ENCODE data around the gene SNX11. TPM values are rescaled to one million over a fixed set of nuclear protein-coding genes. Genes with fewer than 3 reads are reported as not detected.
"Not testable (repeated sequence)": the region's sequence is repeated elsewhere in the genome, so short reads cannot be mapped to it uniquely, and the experiment has no call there.

SNX11 gene
- total RNA-seq, 1 experiment from 2014 or later, result 26.8 TPM

GRCh38 chr17:48074322-48075081 lies 33.1 kb upstream of the SNX11 start:
- Histone ChIP-seq H3K9me2 (ENCODE audit: insufficient read depth) (no peaks in the 10 kb centered on the region), H4K20me1 (ENCODE audit: insufficient read depth) (0 out of 2 replicates have a peak, but pooled peaks cover 6% of the 10 kb centered on the region), H3K4me2 (ENCODE audit: low read length) (no peak overlapping the region), H3K36me3 (ENCODE audit: control insufficient read depth in 1 of 2, insufficient read depth in 2 of 2, low read length in 2 of 2) (peaks cover 38 to 49% of the 10 kb centered on the region in 2 experiments), H2AFZ (ENCODE audit: low read depth, low read length, poor library complexity, severe bottlenecking) (no peak overlapping the region), H3K4me1 (ENCODE audit: control insufficient read depth in 1 of 2, insufficient read depth in 2 of 2, low read length in 2 of 2) (0 out of 4 replicates have a peak, but pooled peaks cover 0 to 2% of the 10 kb centered on the region in 2 experiments), H3K27me3 (ENCODE audit: insufficient read depth, low read length) (no peaks in the 10 kb centered on the region), H3K27ac (ENCODE audit: low read depth, low read length) (peak overlapping the region; percentile 21; the same call in 1 of the 2 replicates), H3K79me2 (ENCODE audit: insufficient read depth, low read length) (peaks cover 41% of the 10 kb centered on the region), H3K9ac (ENCODE audit: low read length) (no peak overlapping the region), H3K9me3 (ENCODE audit: control insufficient read depth in 1 of 2, insufficient read depth in 1 of 2, low read depth in 1 of 2, low read length in 2 of 2) (no peaks in the 10 kb centered on the region), H3K4me3 (replicated peaks in 1 of 2; ENCODE audit: low read depth in 1 of 2, low read length in 2 of 2) (no peak overlapping the region)
- CTCF ChIA-PET, result interaction anchor here (1.6 to 7.9 kb wide), 2 partner anchors 10 to 48 kb away, joined by 3 to 79 read pairs; no protein-coding TSS in a partner anchor
- ATAC-seq (peak; percentile 86), DNase-seq (ENCODE audit: low read depth, low spot score) (peak; percentile 69)
- BruUV-seq (replicated peaks), result no TSS peak
- peak; percentile 92 for TF ChIP-seq RAD21 (IDR thresholded peaks at IDR 0.05; ENCODE audit: low read depth)
- no peak for TF ChIP-seq EZH2 (IDR thresholded peaks at IDR 0.05)
- TF ChIP-seq SP1 (IDR thresholded peaks at IDR 0.05; ENCODE audit: low read depth), result no peak
- no peak for TF ChIP-seq ATF3 (IDR thresholded peaks at IDR 0.05)
- TF ChIP-seq, protein P1, sequence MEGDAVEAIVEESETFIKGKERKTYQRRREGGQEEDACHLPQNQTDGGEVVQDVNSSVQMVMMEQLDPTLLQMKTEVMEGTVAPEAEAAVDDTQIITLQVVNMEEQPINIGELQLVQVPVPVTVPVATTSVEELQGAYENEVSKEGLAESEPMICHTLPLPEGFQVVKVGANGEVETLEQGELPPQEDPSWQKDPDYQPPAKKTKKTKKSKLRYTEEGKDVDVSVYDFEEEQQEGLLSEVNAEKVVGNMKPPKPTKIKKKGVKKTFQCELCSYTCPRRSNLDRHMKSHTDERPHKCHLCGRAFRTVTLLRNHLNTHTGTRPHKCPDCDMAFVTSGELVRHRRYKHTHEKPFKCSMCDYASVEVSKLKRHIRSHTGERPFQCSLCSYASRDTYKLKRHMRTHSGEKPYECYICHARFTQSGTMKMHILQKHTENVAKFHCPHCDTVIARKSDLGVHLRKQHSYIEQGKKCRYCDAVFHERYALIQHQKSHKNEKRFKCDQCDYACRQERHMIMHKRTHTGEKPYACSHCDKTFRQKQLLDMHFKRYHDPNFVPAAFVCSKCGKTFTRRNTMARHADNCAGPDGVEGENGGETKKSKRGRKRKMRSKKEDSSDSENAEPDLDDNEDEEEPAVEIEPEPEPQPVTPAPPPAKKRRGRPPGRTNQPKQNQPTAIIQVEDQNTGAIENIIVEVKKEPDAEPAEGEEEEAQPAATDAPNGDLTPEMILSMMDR (IDR thresholded peaks at IDR 0.05 in 2 of 3, conservative IDR thresholded peaks at IDR 0.05 in 1 of 3; ENCODE audit: borderline replicate concordance in 1 of 3, insufficient read depth in 1 of 3, low read depth in 2 of 3, low read length in 2 of 3), result peak; percentile 89 to 97 (median 94)
- TF ChIP-seq ZBTB33 (IDR thresholded peaks at IDR 0.05; ENCODE audit: extremely low read depth, insufficient replicate concordance, low read length), result no peak
- TF ChIP-seq EZH2phosphoT487 (IDR thresholded peaks at IDR 0.05; ENCODE audit: borderline replicate concordance), result no peak
- TF ChIP-seq CBX3 (IDR thresholded peaks at IDR 0.05; ENCODE audit: low read depth), result no peak
- RAD21 ChIA-PET (ENCODE audit: low non-redundant PET in 1 of 2, low total read pairs in 2 of 2, uncharacterized antibody in 2 of 2, unreplicated experiment in 2 of 2), result interaction anchor here (0.6 to 1.1 kb wide), 2 partner anchors 49 to 56 kb away, joined by 3 to 17 read pairs; no protein-coding TSS in a partner anchor
- intact Hi-C loops (cut with micrococcal nuclease), result loop anchor here (1.0 kb wide), 1 partner anchor 48 kb away; no protein-coding TSS in a partner anchor
- POLR2A ChIA-PET, result interaction anchor here (1.3 to 1.7 kb wide), 2 partner anchors 25 to 48 kb away, joined by 4 to 5 read pairs; partner anchors contain the start of gene NFE2L1

GRCh38 chr17:48077152-48077551 lies 30.4 kb upstream of the SNX11 start:
- H2AFZ ChIP-seq (ENCODE audit: low read depth, low read length, poor library complexity, severe bottlenecking); intact Hi-C loops (cut with micrococcal nuclease); BruUV-seq (replicated peaks); H3K9me3 ChIP-seq (ENCODE audit: control insufficient read depth in 1 of 2, insufficient read depth in 1 of 2, low read depth in 1 of 2, low read length in 2 of 2); DNase-seq (ENCODE audit: low read depth, low spot score); H3K27ac ChIP-seq (ENCODE audit: low read depth, low read length); H3K4me2 ChIP-seq (ENCODE audit: low read length); H4K20me1 ChIP-seq (ENCODE audit: insufficient read depth); H3K27me3 ChIP-seq (ENCODE audit: insufficient read depth, low read length); H3K4me3 ChIP-seq (replicated peaks in 1 of 2; ENCODE audit: low read depth in 1 of 2, low read length in 2 of 2); H3K9ac ChIP-seq (ENCODE audit: low read length); H3K4me1 ChIP-seq (ENCODE audit: control insufficient read depth in 1 of 2, insufficient read depth in 2 of 2, low read length in 2 of 2); H3K9me2 ChIP-seq (ENCODE audit: insufficient read depth); ATAC-seq; RAD21 ChIA-PET (ENCODE audit: low non-redundant PET in 1 of 2, low total read pairs in 2 of 2, uncharacterized antibody in 2 of 2, unreplicated experiment in 2 of 2): not testable (repeated sequence)
- Histone ChIP-seq H3K79me2 (ENCODE audit: insufficient read depth, low read length) (peaks cover 64% of the 10 kb centered on the region), H3K36me3 (ENCODE audit: control insufficient read depth in 1 of 2, insufficient read depth in 2 of 2, low read length in 2 of 2) (peaks cover 28 to 35% of the 10 kb centered on the region in 2 experiments; a peak in 3 of 4 replicates)
- ChIA-PET CTCF (interaction anchor here (1.7 to 7.9 kb wide), 2 partner anchors 9 to 51 kb away, joined by 4 to 79 read pairs; no protein-coding TSS in a partner anchor), POLR2A (interaction anchor here (1.4 kb wide), 1 partner anchor 23 kb away, joined by 3 read pairs; no protein-coding TSS in a partner anchor)
